Progenitor cell of endocrine pancreas (in vitro differentiated cells): ENCODE results near the gene EIF4EBP3. TPM values are rescaled to one million over a fixed set of nuclear protein-coding genes. Genes with fewer than 3 reads are reported as not detected.
"Not testable (repeated sequence)": the region's sequence is repeated elsewhere in the genome, so short reads cannot be mapped to it uniquely, and the experiment has no call there.

ENCODE experiments used
- DNase-seq: peaks from one replicate; pipeline ENCODE4 v3.0.0; 2021; ENCODE audit warnings: low spot score; ENCODE audit not compliant: unreplicated experiment
- H3K27ac Mint-ChIP-seq: 2 replicates; pipeline ENCODE4 v1.8.0; 2021; ENCODE audit warnings: mild to moderate bottlenecking, moderate library complexity, mixed read lengths
- H3K27me3 Mint-ChIP-seq: 2 replicates; pipeline ENCODE4 v1.8.0; 2021; ENCODE audit warnings: mixed read lengths
- H3K36me3 Mint-ChIP-seq: 2 replicates; pipeline ENCODE4 v1.8.0; 2022; ENCODE audit warnings: mixed read lengths; ENCODE audit not compliant: insufficient read depth
- H3K4me1 Mint-ChIP-seq: 2 replicates; pipeline ENCODE4 v1.8.0; 2021; ENCODE audit warnings: low read depth, mixed read lengths
- H3K4me3 Mint-ChIP-seq: 2 replicates; pipeline ENCODE4 v1.8.0; 2021; ENCODE audit warnings: low read depth, mild to moderate bottlenecking, moderate library complexity, mixed read lengths
- H3K9me3 Mint-ChIP-seq: 2 replicates; pipeline ENCODE4 v1.8.0; 2021; ENCODE audit warnings: low read depth, mixed read lengths
- total RNA-seq: library from RNA; stranded (reverse); gene quantifications from 2 replicates; pipeline ENCODE4 v1.2.1, GENCODE V29; 2021
- TF ChIP-seq, protein P1 (sequence below): fragments of 200-600 bp; sonication (generic); IDR thresholded peaks from one replicate; pipeline ENCODE4 v1.5.0; 2021; ENCODE audit warnings: antibody characterized with exemption, mild to moderate bottlenecking; ENCODE audit not compliant: unreplicated experiment

The EIF4EBP3 gene
- total RNA-seq, 1 donor from 2014 or later, result 6.1 TPM

DNA sequence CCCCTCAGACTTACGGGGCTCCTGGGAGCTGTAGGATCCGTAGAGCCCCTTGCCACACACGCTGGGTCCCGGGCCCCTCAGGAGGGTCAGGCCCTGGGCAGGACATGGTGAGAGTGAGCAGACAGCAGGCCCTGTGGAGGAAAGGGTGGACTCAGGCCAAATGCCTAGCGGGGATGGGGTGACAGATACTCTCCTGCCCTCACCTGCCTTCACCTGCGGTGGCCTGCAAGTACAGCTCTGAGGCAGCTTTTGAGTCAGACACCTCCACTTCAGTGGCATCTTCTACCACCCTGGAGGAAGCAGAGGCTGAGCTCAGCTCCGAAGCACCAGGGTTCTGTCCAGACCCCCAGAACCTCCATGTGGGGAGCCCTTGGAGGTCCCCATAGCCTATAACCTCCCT is 43.4 kb downstream of the EIF4EBP3 start:
- TF ChIP-seq, protein P1, sequence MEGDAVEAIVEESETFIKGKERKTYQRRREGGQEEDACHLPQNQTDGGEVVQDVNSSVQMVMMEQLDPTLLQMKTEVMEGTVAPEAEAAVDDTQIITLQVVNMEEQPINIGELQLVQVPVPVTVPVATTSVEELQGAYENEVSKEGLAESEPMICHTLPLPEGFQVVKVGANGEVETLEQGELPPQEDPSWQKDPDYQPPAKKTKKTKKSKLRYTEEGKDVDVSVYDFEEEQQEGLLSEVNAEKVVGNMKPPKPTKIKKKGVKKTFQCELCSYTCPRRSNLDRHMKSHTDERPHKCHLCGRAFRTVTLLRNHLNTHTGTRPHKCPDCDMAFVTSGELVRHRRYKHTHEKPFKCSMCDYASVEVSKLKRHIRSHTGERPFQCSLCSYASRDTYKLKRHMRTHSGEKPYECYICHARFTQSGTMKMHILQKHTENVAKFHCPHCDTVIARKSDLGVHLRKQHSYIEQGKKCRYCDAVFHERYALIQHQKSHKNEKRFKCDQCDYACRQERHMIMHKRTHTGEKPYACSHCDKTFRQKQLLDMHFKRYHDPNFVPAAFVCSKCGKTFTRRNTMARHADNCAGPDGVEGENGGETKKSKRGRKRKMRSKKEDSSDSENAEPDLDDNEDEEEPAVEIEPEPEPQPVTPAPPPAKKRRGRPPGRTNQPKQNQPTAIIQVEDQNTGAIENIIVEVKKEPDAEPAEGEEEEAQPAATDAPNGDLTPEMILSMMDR, result no peak
- H3K27ac Mint-ChIP-seq, result no peak overlapping the region
- no peak for DNase-seq
- no peaks in the 10 kb centered on the region for H3K9me3 Mint-ChIP-seq
- H3K4me1 Mint-ChIP-seq, result no peaks in the 10 kb centered on the region
- peaks cover 3% of the 10 kb centered on the region for H3K27me3 Mint-ChIP-seq
- H3K4me3 Mint-ChIP-seq, result no peak overlapping the region
- no peaks in the 10 kb centered on the region for H3K36me3 Mint-ChIP-seq

DNA sequence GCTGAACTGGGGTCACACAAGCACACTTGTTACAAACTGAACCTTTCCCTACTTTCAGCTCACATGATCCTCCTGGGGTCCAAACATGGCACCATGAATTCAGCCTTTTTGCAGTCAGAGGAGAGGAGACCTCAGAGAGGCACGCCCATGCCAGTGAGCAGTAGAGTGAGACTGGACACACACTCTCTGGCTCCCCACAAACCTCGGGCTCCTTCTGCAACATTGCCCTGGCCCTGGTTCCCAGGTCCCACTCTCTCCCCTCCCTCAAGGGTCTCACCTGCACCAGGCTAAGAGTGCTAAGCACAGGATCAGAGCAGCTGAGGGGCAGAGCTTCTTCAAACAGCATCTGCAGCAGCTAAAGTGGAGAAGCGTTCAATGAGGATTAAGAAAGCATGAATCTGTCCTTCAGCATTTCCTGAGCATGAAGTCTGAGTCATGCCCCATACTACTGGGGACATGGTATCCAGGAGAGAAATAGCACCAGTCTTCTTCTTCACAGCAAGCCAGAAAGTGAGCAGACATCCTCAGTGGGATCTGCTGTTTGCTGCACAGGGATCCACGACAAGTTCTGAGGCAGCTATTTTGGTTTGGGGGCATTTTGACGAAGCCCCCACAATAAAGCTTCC is 44.4 kb downstream of the EIF4EBP3 start:
- Mint-ChIP-seq H3K27ac (no peak overlapping the region), H3K36me3 (no peaks in the 10 kb centered on the region), H3K27me3 (peaks cover 3% of the 10 kb centered on the region), H3K9me3 (no peaks in the 10 kb centered on the region), H3K4me3 (no peak overlapping the region), H3K4me1 (no peaks in the 10 kb centered on the region)
- TF ChIP-seq, protein P1, result no peak
- no peak for DNase-seq

DNA sequence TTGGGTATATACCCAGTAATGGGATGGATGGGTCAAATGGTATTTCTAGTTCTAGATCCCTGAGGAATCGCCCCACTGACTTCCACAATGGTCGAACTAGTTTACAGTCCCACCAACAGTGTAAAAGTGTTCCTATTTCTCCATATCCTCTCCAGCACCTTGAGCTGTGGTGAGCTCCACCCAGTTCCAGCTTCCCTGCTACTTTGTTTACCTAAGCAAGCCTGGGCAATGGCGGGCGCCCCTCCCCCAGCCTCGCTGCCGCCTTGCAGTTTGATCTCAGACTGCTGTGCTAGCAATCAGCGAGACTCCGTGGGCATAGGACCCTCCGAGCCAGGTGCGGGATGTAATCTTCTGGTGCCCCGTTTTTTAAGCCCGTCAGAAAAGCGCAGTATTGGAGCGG is 45.6 kb downstream of the EIF4EBP3 start:
- Mint-ChIP-seq H3K27ac (peak overlapping the region; percentile 94), H3K4me3 (peak overlapping the region; percentile 74)
- not testable (repeated sequence) for DNase-seq, H3K36me3 Mint-ChIP-seq, H3K27me3 Mint-ChIP-seq, H3K9me3 Mint-ChIP-seq, H3K4me1 Mint-ChIP-seq

DNA sequence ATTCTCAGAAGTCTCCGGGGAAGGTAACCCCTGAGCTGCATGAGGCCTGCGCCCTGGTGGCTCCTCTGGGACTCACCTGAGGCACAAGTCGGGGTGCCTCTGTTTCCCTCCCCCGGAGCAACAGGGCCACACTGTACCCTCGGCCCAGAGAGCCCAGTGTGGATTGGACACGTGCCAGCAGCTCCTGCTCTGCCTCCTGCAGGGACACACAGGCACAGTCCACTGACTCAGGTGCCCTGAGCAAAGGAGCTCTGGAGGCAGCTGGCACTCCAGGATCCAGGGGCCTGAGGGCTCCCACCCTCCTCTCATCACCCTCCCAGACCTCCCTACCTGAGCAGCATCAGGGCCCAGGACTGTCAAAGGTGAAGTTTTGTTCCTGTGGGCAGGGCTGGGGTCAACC is 46.7 kb downstream of the EIF4EBP3 start:
- Mint-ChIP-seq H3K9me3 (no peaks in the 10 kb centered on the region), H3K27me3 (peaks cover 3% of the 10 kb centered on the region), H3K36me3 (no peaks in the 10 kb centered on the region), H3K4me1 (no peaks in the 10 kb centered on the region), H3K4me3 (no peak overlapping the region), H3K27ac (no peak overlapping the region)
- no peak for DNase-seq
- TF ChIP-seq, protein P1, result no peak

DNA sequence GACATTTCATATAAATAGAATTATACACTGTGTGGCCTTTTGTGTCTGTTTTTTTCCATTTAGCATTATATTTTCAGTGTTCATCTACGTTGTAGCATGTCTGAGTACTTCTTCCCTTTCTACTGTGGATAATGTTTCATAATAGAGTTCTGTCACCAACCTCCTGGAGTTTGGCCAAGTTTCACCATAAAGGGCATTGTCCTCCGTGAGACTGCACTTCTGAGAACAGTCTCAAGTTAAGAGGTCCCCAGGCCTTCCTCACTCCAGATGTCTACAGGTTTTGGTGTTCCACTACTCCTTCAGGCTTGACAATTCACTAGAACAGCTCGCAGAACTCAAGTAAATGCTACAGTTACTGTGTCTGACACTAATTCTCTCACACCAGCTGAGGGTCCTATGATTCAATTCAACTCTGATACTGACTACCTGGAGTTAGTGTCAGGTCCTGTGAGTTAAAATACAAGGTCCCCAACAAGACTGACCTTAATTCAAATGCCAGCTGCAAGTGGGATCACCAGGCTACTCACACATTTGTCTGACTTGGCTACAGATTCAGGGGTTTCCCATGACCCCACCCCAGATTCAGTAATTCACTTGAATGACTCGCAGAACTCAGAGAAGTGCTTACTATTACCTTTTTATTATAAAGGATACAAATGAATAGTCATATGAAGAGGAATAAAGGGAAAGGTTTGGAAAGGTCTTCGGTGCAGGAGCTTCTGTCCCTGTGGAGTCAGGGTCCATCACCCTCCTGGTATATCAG is 48.3 kb downstream of the EIF4EBP3 start:
- Mint-ChIP-seq H3K9me3 (no peaks in the 10 kb centered on the region), H3K4me3 (no peak overlapping the region), H3K36me3 (no peaks in the 10 kb centered on the region), H3K4me1 (no peaks in the 10 kb centered on the region), H3K27me3 (peaks cover 3% of the 10 kb centered on the region), H3K27ac (no peak overlapping the region)
- TF ChIP-seq, protein P1, result no peak
- DNase-seq, result no peak

DNA sequence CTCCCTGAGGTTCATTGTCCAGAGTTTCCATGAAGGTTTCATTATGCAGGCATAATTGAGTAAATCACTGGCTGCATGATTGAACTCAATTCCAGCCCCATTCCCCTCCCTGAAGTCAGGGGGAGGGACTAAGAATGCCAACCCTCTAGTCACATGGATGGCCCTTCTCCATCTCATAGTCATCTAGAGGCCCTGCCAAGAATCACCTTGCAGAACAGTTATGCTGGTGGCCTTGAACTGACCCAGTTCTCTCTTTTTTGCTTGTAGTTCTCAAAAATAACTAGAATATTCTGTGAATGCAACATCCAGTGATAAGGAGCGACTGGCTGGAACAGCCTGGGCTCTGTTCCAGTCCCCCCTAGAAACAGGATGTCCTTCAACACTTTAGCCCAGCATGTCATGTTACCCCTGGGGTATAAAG is 48.9 kb downstream of the EIF4EBP3 start:
- Mint-ChIP-seq H3K27ac (no peak overlapping the region), H3K27me3 (peaks cover 3% of the 10 kb centered on the region), H3K9me3 (no peaks in the 10 kb centered on the region), H3K4me3 (no peak overlapping the region), H3K36me3 (no peaks in the 10 kb centered on the region), H3K4me1 (no peaks in the 10 kb centered on the region)
- DNase-seq, result no peak
- TF ChIP-seq, protein P1, result no peak
